Right lobe of liver (tissue), 4 donors: ENCODE measurements around the gene B4GALT3.

Source experiments
- CTCF ChIP-seq, 4 donors: fragments of 200-600 bp in 3 of 4; fragments of 450-650 bp in 1 of 4; IDR thresholded peaks; one replicate each; pipeline versions ENCODE4 v1.5.1 to v1.8.0; 2016 to 2022; ENCODE audit warnings: antibody characterized with exemption in 4 of 4, mild to moderate bottlenecking in 2 of 4
- POLR2A ChIP-seq: fragments of 450-650 bp; IDR thresholded peaks from one replicate; pipeline ENCODE4 v1.6.1; 2017; ENCODE audit warnings: antibody characterized with exemption, mild to moderate bottlenecking
- donor health status: DM: no; HTN: no; CAD: no.
- donor health status: DM: no; HTN: no; CAD: no.
- donor health status: DM: no; HTN: yes; CAD: no.

- no peak for TF ChIP-seq CTCF (IDR thresholded peaks at IDR 0.05)
- TF ChIP-seq POLR2A = no peak
These were observed 17.9 kb upstream of the B4GALT3 start for GRCh38 chr1:161195171-161195570.
